Stimulated activated CD8-positive, alpha-beta memory T cell treated with anti-CD3 and anti-CD28 coated beads, Interleukin-7, amount 100 ng/mL, for 4 hours (primary cell): Measurements from ENCODE around the gene USP25.

ENCODE experiments used
- DNase-seq, 2 donors: peaks; one replicate each; pipeline ENCODE4 v3.0.0-alpha.2; 2020; ENCODE audit warnings: low read depth in 2 of 2

Gene USP25

DNA sequence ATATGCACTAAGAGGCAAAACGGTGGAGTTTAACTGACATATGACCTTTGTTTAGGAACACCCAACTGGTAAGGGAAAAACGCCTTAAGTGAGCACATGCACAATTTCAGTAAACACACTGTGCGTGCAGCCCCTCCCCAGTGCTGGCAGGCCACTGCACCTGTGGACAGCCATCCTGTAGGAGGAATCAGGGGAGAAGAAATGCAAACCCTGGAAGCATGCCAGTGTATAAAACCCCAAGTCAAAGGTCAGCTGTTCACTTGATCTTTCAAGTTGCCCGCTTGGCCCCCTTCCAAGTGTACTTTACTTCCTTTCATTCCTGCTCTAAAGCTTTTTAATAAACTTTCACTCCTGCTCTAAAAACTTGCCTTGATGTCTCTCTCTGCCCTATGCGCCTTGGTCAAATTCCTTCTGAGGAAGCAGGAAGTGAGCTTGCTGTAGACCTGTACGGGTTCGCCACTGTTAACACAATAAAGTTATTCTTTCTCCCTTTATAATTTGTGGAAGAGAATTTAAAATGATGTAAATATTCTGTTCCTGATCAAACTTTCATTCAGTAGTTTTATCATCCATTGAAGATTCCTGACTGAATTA, 31.8 kb downstream of the USP25 start:
- no peak for DNase-seq

DNA sequence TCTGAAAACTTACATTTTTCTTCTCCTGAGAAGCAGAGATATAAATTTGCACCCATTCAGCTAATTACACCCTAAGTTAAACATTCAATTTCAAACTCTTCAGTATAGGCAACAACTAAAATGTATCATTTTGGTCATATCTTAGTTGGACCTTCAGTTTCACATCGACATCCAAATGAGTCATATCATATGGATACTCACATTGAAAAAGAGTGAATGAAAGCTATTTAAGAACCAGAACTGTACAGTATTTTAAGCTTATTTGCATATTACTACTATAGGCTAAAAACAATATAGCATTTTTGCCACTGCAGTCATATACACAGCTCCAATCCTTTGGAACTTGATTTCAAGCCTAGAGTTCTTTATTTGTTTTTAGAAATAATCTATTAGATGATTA, 33.6 kb downstream of the USP25 start:
- no peak for DNase-seq

DNA sequence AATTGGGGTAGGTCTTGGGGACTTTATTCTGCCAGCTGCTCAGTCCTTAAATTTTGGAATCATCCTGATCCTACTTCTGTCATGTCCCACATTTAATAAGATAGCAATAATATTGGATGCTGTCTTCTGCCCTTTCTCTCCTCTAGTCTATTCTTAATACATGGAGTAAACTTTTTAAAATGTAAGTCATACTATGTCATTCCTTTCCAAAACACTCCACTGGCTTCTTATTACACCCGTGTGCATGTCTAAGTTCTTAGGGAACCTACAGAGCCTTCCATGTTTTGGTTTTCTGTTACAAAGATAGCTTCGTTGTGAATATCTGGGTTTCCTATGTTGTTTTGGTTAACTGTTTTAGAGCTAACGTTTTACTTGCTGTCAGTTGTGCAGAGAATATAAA, 35.1 kb downstream of the USP25 start:
- no peak for DNase-seq

- DNase-seq, result no peak
Measured at GRCh38 chr21:15766952-15767603, 37.3 kb downstream of the USP25 start.

- no peak for DNase-seq
Measured at GRCh38 chr21:15768045-15768601, 38.3 kb downstream of the USP25 start.

GRCh38 chr21:15768853-15769252, 39.1 kb downstream of the USP25 start:
- DNase-seq, result no peak

DNA sequence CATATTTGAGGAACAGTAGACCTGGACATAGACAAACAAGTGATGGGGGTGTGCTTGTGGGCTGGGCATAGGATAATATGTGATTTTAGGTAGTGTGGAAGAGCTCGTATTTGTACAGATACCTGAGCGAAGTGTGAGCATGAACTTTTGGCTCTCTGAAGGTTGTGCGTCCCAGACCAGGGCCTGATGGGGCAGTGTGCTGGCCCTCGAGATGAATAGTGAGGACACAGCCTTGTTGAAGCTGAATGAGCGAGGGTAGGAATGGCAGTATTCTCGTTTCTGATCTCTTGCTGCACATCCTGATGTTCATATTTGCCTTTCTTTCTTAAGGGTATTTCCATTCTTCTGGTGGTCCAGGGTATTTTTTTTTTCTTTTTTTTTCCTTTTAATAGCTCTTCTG, 41.5 kb downstream of the USP25 start:
- DNase-seq, result no peak

DNA sequence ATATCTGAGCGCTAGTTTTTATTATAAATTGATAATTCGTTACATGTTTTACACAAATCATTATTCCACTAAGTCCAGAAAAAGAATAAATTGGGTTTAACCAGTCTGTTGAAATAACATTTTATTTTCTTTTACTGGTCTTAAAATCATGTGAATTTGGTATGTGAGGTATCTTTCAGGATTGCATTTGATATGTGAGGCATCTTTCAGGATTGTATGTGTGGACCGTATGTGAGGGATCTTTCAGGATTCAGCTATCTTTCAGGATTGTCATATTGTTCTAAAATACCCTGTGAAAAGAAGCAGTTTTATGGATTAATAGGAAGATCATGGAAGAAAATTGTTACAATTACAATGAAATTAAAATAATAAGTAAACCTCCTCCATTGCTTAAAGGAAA, 42.9 kb downstream of the USP25 start:
- no peak for DNase-seq

DNA sequence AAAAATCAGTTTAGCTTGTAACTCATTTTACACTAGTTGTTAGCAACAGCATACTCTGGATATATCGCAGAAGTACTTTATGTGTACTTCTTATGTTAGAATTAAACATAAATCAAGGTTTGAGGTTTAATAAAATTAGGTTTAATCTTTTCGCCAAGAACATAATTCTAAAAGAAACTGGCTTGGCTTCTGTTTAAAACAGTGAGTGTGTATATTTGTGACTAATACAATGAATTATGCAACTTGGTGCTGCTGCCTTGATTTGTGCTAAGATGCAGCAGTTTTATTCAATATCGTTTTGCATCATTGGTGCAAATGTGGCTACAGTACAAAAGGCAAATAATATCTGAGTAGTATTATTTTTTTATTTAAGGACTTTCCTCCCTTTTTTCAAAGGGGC, 44.8 kb downstream of the USP25 start:
- no peak for DNase-seq

GRCh38 chr21:15775291-15775690, 45.5 kb downstream of the USP25 start:
- no peak for DNase-seq

- no peak for DNase-seq
Measured at GRCh38 chr21:15775981-15776380, 46.2 kb downstream of the USP25 start.

DNA sequence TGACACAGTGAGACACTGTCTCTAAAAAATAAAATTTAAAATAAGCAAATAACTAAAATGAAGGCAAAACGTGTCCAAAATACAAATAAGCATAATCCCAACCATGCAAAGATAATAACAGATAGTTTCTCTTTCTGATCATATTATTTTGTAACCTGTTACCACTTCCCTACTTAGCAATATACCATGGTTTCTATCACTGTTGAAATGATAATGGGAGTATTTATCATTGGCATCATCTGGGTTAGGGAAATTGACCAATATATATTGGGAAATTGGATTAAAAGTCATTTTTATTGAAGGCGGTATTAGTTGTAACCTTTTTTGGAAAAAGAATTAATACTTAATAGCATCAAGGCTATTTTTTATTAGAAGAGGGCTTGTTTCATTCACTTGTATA, 47.0 kb downstream of the USP25 start:
- no peak for DNase-seq

DNA sequence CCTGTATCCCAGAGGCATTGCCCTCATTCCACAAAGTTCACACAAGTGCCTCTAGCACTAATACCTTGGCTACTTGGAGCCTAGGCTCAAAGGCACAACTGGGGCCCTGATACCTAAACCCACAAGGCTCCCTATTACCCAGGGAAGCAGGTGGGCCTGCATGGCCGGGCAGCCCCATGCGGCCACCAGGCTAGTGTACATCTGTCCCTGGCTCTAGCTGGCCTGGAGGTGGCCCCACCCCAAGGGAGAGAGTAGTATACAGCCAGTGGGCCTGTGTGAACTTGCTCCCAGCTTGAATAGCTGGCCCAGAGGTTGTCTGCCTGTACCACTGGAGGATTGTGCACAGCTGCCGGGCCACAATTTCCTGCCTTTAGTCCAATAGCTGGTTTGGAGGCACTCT, 52.2 kb downstream of the USP25 start:
- no peak for DNase-seq

DNA sequence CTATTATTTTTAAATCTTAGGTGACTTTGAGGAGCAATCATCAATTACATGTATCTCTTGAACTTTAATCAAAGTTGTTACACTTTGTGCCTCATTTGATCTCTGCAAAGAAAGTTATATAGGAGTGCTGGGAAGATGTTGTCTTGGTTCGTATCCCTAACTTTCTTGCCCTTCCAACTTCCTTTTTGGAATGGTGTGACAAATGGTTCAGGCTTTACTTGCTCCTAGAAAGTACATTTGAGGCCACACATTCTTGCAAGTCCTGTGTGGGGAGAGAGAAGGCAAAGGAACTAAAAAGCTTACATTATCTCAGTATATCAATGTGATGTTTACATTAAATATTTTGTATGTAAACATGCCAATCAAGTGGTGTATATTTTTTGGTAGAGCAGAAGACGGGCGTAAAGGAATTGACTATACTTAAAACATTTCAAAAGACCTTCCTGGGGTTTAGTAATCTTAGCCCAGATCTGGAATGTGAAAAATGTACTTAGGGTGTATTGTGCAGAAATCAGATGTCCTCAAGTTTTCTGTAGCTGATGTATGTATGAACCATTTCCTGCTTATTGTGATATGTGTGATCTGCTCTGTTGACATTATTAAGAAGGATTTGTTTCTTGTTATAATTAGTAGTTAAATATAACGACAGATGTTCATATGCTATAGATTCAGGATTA, 59.2 kb downstream of the USP25 start:
- DNase-seq, result no peak

DNA sequence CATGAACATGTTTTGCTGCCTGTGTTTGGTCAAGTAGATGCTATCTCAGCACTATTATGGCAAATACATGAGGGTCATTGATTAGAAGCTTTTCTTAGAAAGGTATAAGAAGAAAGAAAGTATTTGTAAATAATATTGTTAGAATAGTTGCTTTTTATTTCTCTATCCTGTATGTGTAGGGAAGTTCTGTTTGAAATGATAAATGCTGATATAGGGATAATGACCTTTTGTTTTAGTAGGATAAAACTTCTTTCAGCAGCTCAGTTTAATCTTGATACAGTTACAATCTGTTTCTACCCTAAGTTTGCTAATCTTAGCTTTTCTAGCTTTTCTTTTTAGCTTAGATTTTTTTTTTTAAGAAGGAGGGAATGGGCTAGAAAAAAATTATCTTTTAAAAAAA, 63.3 kb downstream of the USP25 start:
- DNase-seq, result no peak

DNA sequence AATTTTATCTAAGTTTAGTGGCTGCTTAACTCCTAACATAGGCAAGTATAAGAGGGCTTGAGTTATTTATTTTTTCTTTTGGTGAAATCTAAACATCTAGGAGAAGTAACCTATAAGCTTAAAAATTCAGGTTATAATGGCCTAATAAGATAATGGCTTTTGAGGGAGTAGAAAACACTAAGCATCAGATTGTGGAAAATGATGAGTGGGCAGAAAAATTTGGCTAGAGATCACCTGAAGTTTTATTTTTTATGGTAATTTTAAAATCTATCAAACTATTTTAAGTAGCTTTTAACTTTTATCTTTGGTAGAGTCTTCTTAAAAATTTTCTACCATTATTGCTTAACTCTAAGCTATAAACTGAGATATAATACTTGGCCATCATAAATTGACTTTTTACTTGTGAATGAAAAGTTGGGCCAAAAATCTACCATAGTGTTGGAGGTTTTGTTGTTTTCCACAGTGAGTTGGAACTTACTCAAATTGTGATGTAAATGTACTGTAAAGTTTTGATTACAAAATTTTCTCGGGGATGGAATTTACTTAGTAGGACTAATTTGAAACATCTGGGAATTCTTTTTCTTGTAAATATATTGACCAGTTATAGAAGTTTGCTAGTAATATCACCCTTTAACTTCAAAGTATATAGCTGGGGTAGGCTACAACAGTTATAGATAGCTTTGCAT, 63.9 kb downstream of the USP25 start:
- no peak for DNase-seq

- DNase-seq, result no peak
Measured at GRCh38 chr21:15794277-15794912, 64.6 kb downstream of the USP25 start.

GRCh38 chr21:15795533-15795932, 65.8 kb downstream of the USP25 start:
- DNase-seq, result no peak

- DNase-seq, result no peak
Measured at GRCh38 chr21:15797577-15798363, 68.0 kb downstream of the USP25 start.

GRCh38 chr21:15801352-15801863, 71.6 kb downstream of the USP25 start:
- no peak for DNase-seq
